Stimulated activated CD8-positive, alpha-beta memory T cell treated with anti-CD3 and anti-CD28 coated beads, Interleukin-15, amount 100 ng/mL, for 48 hours (primary cell): ENCODE measurements around the gene TIMD4.

Experiments
- DNase-seq, 2 donors: peaks; one replicate each; pipeline ENCODE4 v3.0.0-alpha.2; 2020; ENCODE audit warnings: low read depth in 2 of 2

TIMD4 gene

GRCh38 chr5:156922207-156922792 is 40.7 kb downstream of the TIMD4 start:
- no peak for DNase-seq

GRCh38 chr5:156920861-156921431 is 42.1 kb downstream of the TIMD4 start:
- DNase-seq = no peak

- DNase-seq = peak; percentile 75 to 76
Observed at GRCh38 chr5:156920042-156920860, 42.8 kb downstream of the TIMD4 start.

- DNase-seq = no peak
Observed at GRCh38 chr5:156918311-156918845, 44.6 kb downstream of the TIMD4 start.

GRCh38 chr5:156914371-156914737 is 48.7 kb downstream of the TIMD4 start:
- DNase-seq = no peak

- DNase-seq = no peak
Observed at GRCh38 chr5:156913719-156914370, 49.2 kb downstream of the TIMD4 start.

- DNase-seq = no peak
Observed at GRCh38 chr5:156913355-156913718, 49.7 kb downstream of the TIMD4 start.

GRCh38 chr5:156912869-156913268 is 50.2 kb downstream of the TIMD4 start:
- DNase-seq = no peak

GRCh38 chr5:156909180-156909579 is 53.8 kb downstream of the TIMD4 start:
- DNase-seq = no peak

GRCh38 chr5:156907667-156908066 is 55.4 kb downstream of the TIMD4 start:
- no peak for DNase-seq

GRCh38 chr5:156906807-156907206 is 56.2 kb downstream of the TIMD4 start:
- DNase-seq = no peak

- DNase-seq = no peak
Observed at GRCh38 chr5:156896546-156896945, 66.5 kb downstream of the TIMD4 start.

GRCh38 chr5:156893517-156893916 is 69.5 kb downstream of the TIMD4 start:
- no peak for DNase-seq

GRCh38 chr5:156892864-156893263 is 70.2 kb downstream of the TIMD4 start:
- DNase-seq = no peak

- DNase-seq = no peak
Observed at GRCh38 chr5:156892223-156892622, 70.8 kb downstream of the TIMD4 start.

GRCh38 chr5:156888520-156888919 is 74.5 kb downstream of the TIMD4 start:
- DNase-seq = no peak

- DNase-seq = no peak
Observed at GRCh38 chr5:156883316-156883875, 79.6 kb downstream of the TIMD4 start.

- DNase-seq = no peak
Observed at GRCh38 chr5:156879665-156880285, 83.3 kb downstream of the TIMD4 start.

GRCh38 chr5:156871212-156871611 is 91.8 kb downstream of the TIMD4 start:
- DNase-seq = no peak

- no peak for DNase-seq
Observed at GRCh38 chr5:156870498-156870839, 92.6 kb downstream of the TIMD4 start.
